Naive thymus-derived CD4-positive, alpha-beta T cell (primary cell): ENCODE measurements around the gene SYNPO2L. TPM values are rescaled to one million over a fixed set of nuclear protein-coding genes. Genes with fewer than 3 reads are reported as not detected.

Source experiments
- ATAC-seq: fragments of 150-1000 bp; cut with Tn5 transposase; 2 replicates; pipeline ENCODE4 v1.10.0; 2021; ENCODE audit warnings: mild to moderate bottlenecking, moderate library complexity
- CTCF ChIA-PET: fragments of 350-600 bp; sonication (Branson Sonifier 250); formaldehyde crosslinking; loops from one replicate; lab custom pipeline; 2021; ENCODE audit warnings: antibody characterized with exemption; lab: Charles Lee
- POLR2A ChIA-PET: fragments of 350-600 bp; sonication (Branson Sonifier 250); formaldehyde crosslinking; loops from one replicate; lab custom pipeline; 2021; ENCODE audit warnings: antibody characterized with exemption, inconsistent platforms; lab: Charles Lee
- DNase-seq, 9 donors: peaks; one replicate each; pipeline versions ENCODE4 v3.0.0 to v3.0.0-alpha.2; 2020 to 2022; ENCODE audit warnings: mixed read lengths in 1 of 9
- H3K27ac ChIP-seq: one replicate; pipeline ENCODE4 v1.7.0; 2013; ENCODE audit warnings: mild to moderate bottlenecking, low read depth, low read length, moderate library complexity
- H3K27me3 ChIP-seq, 2 donors: one replicate each; pipeline ENCODE4 v1.7.0; 2013; ENCODE audit warnings: low read length in 2 of 2, mild to moderate bottlenecking in 2 of 2, moderate library complexity in 2 of 2; ENCODE audit not compliant: control insufficient read depth in 2 of 2, insufficient read depth in 2 of 2
- H3K36me3 ChIP-seq, 3 experiments: 1 replicate in 2 of 3; 2 replicates in 1 of 3; pipeline ENCODE4 v1.7.0; 2013; ENCODE audit warnings: low read length in 3 of 3, mild to moderate bottlenecking in 3 of 3, moderate library complexity in 1 of 3; ENCODE audit not compliant: insufficient read depth in 3 of 3, control insufficient read depth in 2 of 3
- H3K4me1 ChIP-seq, 2 donors: one replicate each; pipeline ENCODE4 v1.7.0; 2013; ENCODE audit warnings: low read length in 2 of 2, mild to moderate bottlenecking in 2 of 2, moderate library complexity in 1 of 2; ENCODE audit not compliant: control insufficient read depth in 2 of 2, insufficient read depth in 2 of 2
- H3K4me3 ChIP-seq: 2 replicates; pipeline ENCODE4 v1.7.0; 2013; ENCODE audit warnings: mild to moderate bottlenecking, low read length
- H3K9me3 ChIP-seq, 3 experiments: 1 replicate in 2 of 3; 2 replicates in 1 of 3; pipeline ENCODE4 v1.7.0; 2013; ENCODE audit warnings: low read length in 3 of 3; ENCODE audit not compliant: control insufficient read depth in 2 of 3
- H3K27ac Mint-ChIP-seq, 9 donors: one replicate each; pipeline ENCODE4 v1.8.0; 2020 to 2022; ENCODE audit warnings: mixed read lengths in 9 of 9, mild to moderate bottlenecking in 8 of 9, moderate library complexity in 5 of 9, inconsistent platforms in 2 of 9
- H3K27me3 Mint-ChIP-seq, 5 donors: one replicate each; pipeline ENCODE4 v1.8.0; 2021 to 2022; ENCODE audit warnings: mixed read lengths in 5 of 5, mild to moderate bottlenecking in 1 of 5
- H3K36me3 Mint-ChIP-seq, 5 donors: one replicate each; pipeline ENCODE4 v1.8.0; 2020 to 2022; ENCODE audit warnings: mixed read lengths in 5 of 5, mild to moderate bottlenecking in 3 of 5, inconsistent platforms in 1 of 5
- H3K4me1 Mint-ChIP-seq, 7 donors: one replicate each; pipeline ENCODE4 v1.8.0; 2020 to 2022; ENCODE audit warnings: mixed read lengths in 7 of 7, mild to moderate bottlenecking in 3 of 7, inconsistent platforms in 1 of 7
- H3K4me3 Mint-ChIP-seq, 10 donors: one replicate each; pipeline ENCODE4 v1.8.0; 2020 to 2022; ENCODE audit warnings: mild to moderate bottlenecking in 10 of 10, mixed read lengths in 10 of 10, moderate library complexity in 6 of 10, inconsistent platforms in 2 of 10
- H3K9me3 Mint-ChIP-seq, 11 donors: one replicate each; pipeline ENCODE4 v1.8.0; 2020 to 2022; ENCODE audit warnings: mixed read lengths in 11 of 11, mild to moderate bottlenecking in 4 of 11, inconsistent platforms in 1 of 11, moderate library complexity in 1 of 11
- intact Hi-C, 2 donors: fragments of 100-400 bp; cut with micrococcal nuclease; formaldehyde crosslinking; loops; one replicate each; pipeline ENCODE4 v1.15.1; 2023
- polyA plus RNA-seq, 2 donors: library from polyadenylated mRNA; unstranded; fragments of 300-500 nt; fragmentation: Illumina TruSeq; gene quantifications; one replicate each; pipeline ENCODE4 v1.2.3, GENCODE V29; 2021
- total RNA-seq, 6 experiments: library from RNA in 5 of 6; stranded (reverse) in 5 of 6; gene quantifications; 1 replicate in 5 of 6; 2 replicates in 1 of 6; pipeline ENCODE4 v1.2.3 and lab custom pipeline; 2021 to 2026

SYNPO2L gene
- total and polyA plus RNA-seq, 7 experiments from 2014 or later: 0.08 to 0.12 TPM; not detected in 5

GRCh38 chr10:73601486-73601921 is 54.3 kb downstream of the SYNPO2L start:
- intact Hi-C loops: no loop called here
- Mint-ChIP-seq H3K27ac (no peak overlapping the region), H3K36me3 (peaks cover 0 to 22% (median 0%) of the 10 kb centered on the region in 5 donors), H3K4me1 (no peaks in the 10 kb centered on the region), H3K9me3 (no peaks in the 10 kb centered on the region), H3K27me3 (no peaks in the 10 kb centered on the region), H3K4me3 (no peak overlapping the region)
- ATAC-seq (no peak), DNase-seq (no peak)
- Histone ChIP-seq H3K9me3 (no peaks in the 10 kb centered on the region), H3K27me3 (no peaks in the 10 kb centered on the region), H3K4me3 (no peak overlapping the region), H3K4me1 (no peaks in the 10 kb centered on the region), H3K36me3 (no peaks in the 10 kb centered on the region), H3K27ac (no peak overlapping the region)
- POLR2A ChIA-PET: no interaction called here
- CTCF ChIA-PET: interaction anchor here (0.6 kb wide), 1 partner anchor 57 kb away, joined by 3 read pairs; no protein-coding TSS in a partner anchor

DNA sequence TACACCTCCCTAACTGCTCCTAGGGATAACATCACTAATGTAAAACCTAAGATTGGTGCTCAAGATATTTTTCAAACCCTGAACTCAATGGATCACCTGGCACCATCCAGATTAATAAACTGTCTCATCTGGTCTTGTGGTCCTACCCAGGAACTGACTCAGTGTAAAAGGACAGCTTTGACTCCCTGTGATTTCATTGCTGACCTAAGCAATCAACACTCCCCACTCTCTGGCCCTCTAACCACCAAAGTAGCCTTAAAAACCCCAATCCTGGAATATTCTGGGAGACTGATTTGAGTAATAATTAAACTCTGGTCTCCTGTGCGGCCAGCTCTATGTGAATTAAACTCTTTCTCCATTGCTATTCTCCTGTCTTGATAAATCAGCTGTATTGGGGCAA is 58.5 kb downstream of the SYNPO2L start:
- no peaks in the 10 kb centered on the region for H3K27me3 Mint-ChIP-seq
- no peak overlapping the region for H3K4me3 ChIP-seq
- no peaks in the 10 kb centered on the region for H3K4me1 ChIP-seq
- no peaks in the 10 kb centered on the region for H3K36me3 ChIP-seq
- no peak overlapping the region for H3K27ac Mint-ChIP-seq
- POLR2A ChIA-PET: no interaction called here
- H3K4me1 Mint-ChIP-seq: peaks cover 0 to 6% (median 6%) of the 10 kb centered on the region in 7 donors
- H3K4me3 Mint-ChIP-seq: no peak overlapping the region
- H3K9me3 Mint-ChIP-seq: no peaks in the 10 kb centered on the region
- H3K36me3 Mint-ChIP-seq: peaks cover 0 to 15% (median 0%) of the 10 kb centered on the region in 5 donors
- intact Hi-C loops: no loop called here
- H3K9me3 ChIP-seq: no peaks in the 10 kb centered on the region
- H3K27me3 ChIP-seq: no peaks in the 10 kb centered on the region
- H3K27ac ChIP-seq: no peak overlapping the region
- ATAC-seq (no peak), DNase-seq (no peak)
- CTCF ChIA-PET: no interaction called here

Other genes starting within 250 kb of the SYNPO2L start
- gene ANXA7, start 242.0 kb downstream of the SYNPO2L start, total RNA-seq: 100 to 1,000 TPM in 1 of 5 experiments, 10 to 100 TPM in 4; 74.8 to 118 (median 97.3) TPM
- gene ANXA7, start 242.0 kb downstream of the SYNPO2L start, polyA plus RNA-seq: 100 to 1,000 TPM; 187 to 205 TPM
- gene MSS51, start 222.5 kb downstream of the SYNPO2L start, total RNA-seq: 1 to 10 TPM; 3.2 to 4.9 (median 3.7) TPM
- gene MSS51, start 222.5 kb downstream of the SYNPO2L start, polyA plus RNA-seq: under 1 TPM; 0.18 TPM
- 10 to 100 TPM; 25.7 to 44.5 (median 41.4) TPM for gene PPP3CB, start 160.0 kb downstream of the SYNPO2L start, total RNA-seq
- gene PPP3CB, start 160.0 kb downstream of the SYNPO2L start, polyA plus RNA-seq: 1 to 10 TPM; 6.2 to 6.3 TPM
- gene USP54, start 64.7 kb downstream of the SYNPO2L start, total RNA-seq: 1 to 10 TPM; 3.0 to 6.7 (median 4.3) TPM
- 1 to 10 TPM in 1 of 2 donors, under 1 TPM in 1; 0.41 to 1.9 TPM for gene USP54, start 64.7 kb downstream of the SYNPO2L start, polyA plus RNA-seq
- not detected for gene MYOZ1, start 14.6 kb downstream of the SYNPO2L start, total RNA-seq
- not detected for gene MYOZ1, start 14.6 kb downstream of the SYNPO2L start, polyA plus RNA-seq
- 10 to 100 TPM in 3 of 5 experiments, 1 to 10 TPM in 2; 7.8 to 16.6 (median 10.5) TPM for gene AGAP5, start 42.1 kb upstream of the SYNPO2L start, total RNA-seq
- not detected for gene AGAP5, start 42.1 kb upstream of the SYNPO2L start, polyA plus RNA-seq
- gene SEC24C, start 88.3 kb upstream of the SYNPO2L start, total RNA-seq: 100 to 1,000 TPM in 2 of 5 experiments, 10 to 100 TPM in 3; 68.7 to 122 (median 95.4) TPM
- gene SEC24C, start 88.3 kb upstream of the SYNPO2L start, polyA plus RNA-seq: 10 to 100 TPM; 23.3 to 41.4 TPM
- gene CHCHD1, start 126.0 kb upstream of the SYNPO2L start, total RNA-seq: 10 to 100 TPM in 3 of 5 experiments, 1 to 10 TPM in 2; 5.6 to 31.4 (median 14.9) TPM
- 10 to 100 TPM; 40.5 to 49.6 TPM for gene CHCHD1, start 126.0 kb upstream of the SYNPO2L start, polyA plus RNA-seq
- gene ZSWIM8, start 129.6 kb upstream of the SYNPO2L start, total RNA-seq: 100 to 1,000 TPM in 1 of 5 experiments, 10 to 100 TPM in 4; 70.9 to 102 (median 83.2) TPM
- 10 to 100 TPM in 1 of 2 donors, 1 to 10 TPM in 1; 9.9 to 27.9 TPM for gene ZSWIM8, start 129.6 kb upstream of the SYNPO2L start, polyA plus RNA-seq
- 100 to 1,000 TPM in 3 of 5 experiments, 10 to 100 TPM in 2; 74.2 to 117 (median 104) TPM for gene NDST2, start 155.6 kb upstream of the SYNPO2L start, total RNA-seq
- 10 to 100 TPM; 23.1 to 34.3 TPM for gene NDST2, start 155.6 kb upstream of the SYNPO2L start, polyA plus RNA-seq
- gene CAMK2G, start 218.5 kb upstream of the SYNPO2L start, total RNA-seq: 10 to 100 TPM; 44.6 to 70.9 (median 61.9) TPM
- gene CAMK2G, start 218.5 kb upstream of the SYNPO2L start, polyA plus RNA-seq: 1 to 10 TPM; 5.6 to 6.3 TPM